K562 (cell line): Measurements from ENCODE around the gene LGALS3. TPM values are rescaled to one million over a fixed set of nuclear protein-coding genes. Genes with fewer than 3 reads are reported as not detected.

Source experiments
- ATAC-seq: fragments of 200-7000 bp; cut with Tn5 transposase; 3 replicates; pipeline ENCODE4 v1.9.1; 2020; ENCODE audit warnings: moderate library complexity
- BruUV-seq: library from RNA; stranded (reverse); fragments of 400-500 nt; replicated peaks from 2 replicates; lab custom pipeline; 2021; lab: Mats Ljungman, UMichigan
- CTCF ChIA-PET: fragments of 300-600 bp; formaldehyde crosslinking; extraction: SDS; loops from one replicate; lab custom pipeline; 2021; ENCODE audit warnings: low intra/inter-chr PET ratio; lab: Yijun Ruan, JAX
- POLR2A ChIA-PET: fragments of 300-600, 350-650 bp; sonication (Branson Sonifier 250); formaldehyde crosslinking; extraction: SDS; loops from one replicate; lab custom pipeline; 2021; ENCODE audit warnings: antibody characterized with exemption, inconsistent platforms; lab: Yijun Ruan, JAX
- DNase-seq, 4 experiments: peaks; one replicate each; pipeline versions ENCODE4 v3.0.0 to v3.0.0-alpha.2; 2011 to 2018; ENCODE audit warnings: low spot score in 3 of 4, mixed read lengths in 3 of 4; ENCODE audit errors: extremely low read depth in 1 of 4
- FAIRE-seq: peaks from 2 replicates; lab custom pipeline; 2011; peaks lifted over from hg19 to GRCh38; lab: Jason Lieb, UNC
- H2AFZ ChIP-seq: 2 replicates; pipeline ENCODE4 v1.6.0; 2011; ENCODE audit warnings: low read depth, low read length, control low read depth, inconsistent platforms
- H3K27ac ChIP-seq: fragments of 200-600 bp; 3 replicates; pipeline ENCODE4 v1.8.0; 2011; ENCODE audit warnings: low read depth, mild to moderate bottlenecking, control low read depth, inconsistent platforms, low read length, moderate library complexity, mixed read lengths; ENCODE audit errors: extremely low read depth
- H3K27me3 ChIP-seq, 2 experiments: fragments of 300-600 bp in 1 of 2; 2 replicates in 1 of 2; 3 replicates in 1 of 2; pipeline versions ENCODE4 v1.6.0 to v1.8.0; 2011; ENCODE audit warnings: inconsistent platforms in 2 of 2, low read length in 2 of 2, mild to moderate bottlenecking in 1 of 2, mixed read lengths in 1 of 2, moderate library complexity in 1 of 2; ENCODE audit not compliant: control insufficient read depth in 2 of 2, insufficient read depth in 2 of 2
- H3K36me3 ChIP-seq: fragments of 300-600 bp; 3 replicates; pipeline ENCODE4 v1.8.0; 2011; ENCODE audit warnings: mild to moderate bottlenecking, low read length, inconsistent platforms; ENCODE audit not compliant: control insufficient read depth, insufficient read depth
- H3K4me1 ChIP-seq, 2 experiments: fragments of 200-600 bp in 1 of 2; replicated peaks in 1 of 2; 2 replicates in 1 of 2; 3 replicates in 1 of 2; pipeline versions ENCODE4 v1.5.1 to v1.8.0; 2011; ENCODE audit warnings: inconsistent platforms in 2 of 2, low read length in 2 of 2, mild to moderate bottlenecking in 1 of 2, mixed read lengths in 1 of 2, moderate library complexity in 1 of 2; ENCODE audit not compliant: control insufficient read depth in 2 of 2, insufficient read depth in 2 of 2
- H3K4me2 ChIP-seq: 2 replicates; pipeline ENCODE4 v1.6.1; 2011; ENCODE audit warnings: low read length, control low read depth, inconsistent platforms, mixed read lengths; ENCODE audit not compliant: insufficient read depth
- H3K4me3 ChIP-seq: fragments of 200-600 bp; sonication (generic), shearing (Covaris generic); 2 replicates; pipeline ENCODE4 v1.5.1; 2016; ENCODE audit warnings: control low read depth, inconsistent platforms
- H3K79me2 ChIP-seq: fragments of 200-600 bp; 3 replicates; pipeline ENCODE4 v1.8.0; 2011; ENCODE audit warnings: low read length, inconsistent platforms; ENCODE audit not compliant: control insufficient read depth, insufficient read depth
- H3K9ac ChIP-seq, 2 experiments: 2 replicates each; pipeline versions ENCODE4 v1.6.0 to v1.6.1; 2011; ENCODE audit warnings: low read depth in 2 of 2, low read length in 2 of 2, control low read depth in 1 of 2, inconsistent platforms in 1 of 2, mild to moderate bottlenecking in 1 of 2, mixed read lengths in 1 of 2; ENCODE audit not compliant: insufficient read depth in 1 of 2
- H3K9me1 ChIP-seq: one replicate; pipeline ENCODE4 v1.6.0; 2011; ENCODE audit warnings: inconsistent platforms, mild to moderate bottlenecking, low read length, moderate library complexity; ENCODE audit not compliant: control insufficient read depth, insufficient read depth
- H3K9me3 ChIP-seq: replicated peaks from 2 replicates; pipeline ENCODE4 v1.5.1; 2011; ENCODE audit warnings: low read depth, low read length, inconsistent platforms; ENCODE audit not compliant: control insufficient read depth, insufficient read depth
- H4K20me1 ChIP-seq: replicated peaks from 2 replicates; pipeline ENCODE4 v1.6.1; 2011; ENCODE audit warnings: low read length, inconsistent platforms, mixed read lengths; ENCODE audit not compliant: control insufficient read depth, insufficient read depth
- ARID2 ChIP-seq: fragments of 450-650 bp; IDR thresholded peaks from 2 replicates; pipeline ENCODE4 v1.6.1; 2017; ENCODE audit warnings: antibody characterized with exemption, mild to moderate bottlenecking
- CAMTA2 ChIP-seq: fragments of 250-450 bp; sonication (Bioruptor Pico); conservative IDR thresholded peaks from 2 replicates; pipeline ENCODE4 v1.5.1; 2022
- CHD4 ChIP-seq: fragments of 200-600 bp; sonication (generic); IDR thresholded peaks from 3 replicates; pipeline ENCODE4 v1.6.1; 2012; ENCODE audit warnings: low read depth, mild to moderate bottlenecking, mixed read lengths, low read length, inconsistent platforms; ENCODE audit not compliant: insufficient read depth, insufficient replicate concordance, poor library complexity, severe bottlenecking
- HNRNPK ChIP-seq: fragments of 200-400 bp; formaldehyde crosslinking; IDR thresholded peaks from one replicate; pipeline ENCODE4 v1.6.1; 2018; ENCODE audit warnings: mild to moderate bottlenecking, low read depth, low read length; ENCODE audit not compliant: poor library complexity, severe bottlenecking
- LEF1 ChIP-seq: fragments of 450-650 bp; IDR thresholded peaks from 2 replicates; pipeline ENCODE4 v1.6.1; 2016; ENCODE audit warnings: mild to moderate bottlenecking
- WGBS: fragments of 100-300 bp; shearing (Covaris generic); methylation state at CpG from one replicate; pipeline ENCODE4 v1.1.6; 2016; ENCODE audit warnings: low coverage, mixed read lengths; ENCODE audit not compliant: insufficient coverage; ENCODE audit errors: missing lambda C conversion rate; 5-methylcytosine and 5-hydroxymethylcytosine counted together
- in situ Hi-C: fragments of 300-500 bp; cut with MboI; formaldehyde crosslinking; loops from 4 replicates; pipeline ENCODE4 v1.15.0; 2018; ENCODE audit warnings: inconsistent platforms, mixed read lengths
- intact Hi-C: fragments of 100-400 bp; cut with micrococcal nuclease; formaldehyde crosslinking; loops from 2 replicates; pipeline ENCODE4 v1.14.2; 2022
- polyA plus RNA-seq, 8 experiments: library from polyadenylated mRNA; depleted of rRNA in 4 of 8; stranded (reverse) in 5 of 8; unstranded in 3 of 8; fragments of >200 nt; fragmentation: Nextera tagmentation in 2 of 8; fragmentation: Illumina TruSeq in 1 of 8; extraction: Ambion mirVana in 2 of 8; extraction: Trizol in 1 of 8; gene quantifications; 2 replicates each; pipeline versions ENCODE4 v1.2.1 to v1.2.3, GENCODE V29; 2011 to 2014; ENCODE audit warnings: inconsistent platforms in 1 of 8, missing spikeins in 1 of 8
- total RNA-seq, 7 experiments: library from RNA; depleted of rRNA in 6 of 7; stranded (reverse); fragments of >200 nt in 6 of 7; fragmentation: Illumina TruSeq in 2 of 7; extraction: Trizol in 2 of 7; gene quantifications; 2 replicates each; pipeline versions ENCODE4 v1.2.1 to v1.2.3, GENCODE V29; 2011 to 2021; ENCODE audit warnings: low replicate concordance in 1 of 7
- TF ChIP-seq, protein P1 (sequence below), 2 experiments: fragments of 200-800 bp in 1 of 2; sonication (Bioruptor generic) in 1 of 2; sonication (generic) in 1 of 2; formaldehyde crosslinking in 1 of 2; IDR thresholded peaks in 1 of 2; conservative IDR thresholded peaks in 1 of 2; 2 replicates each; pipeline versions ENCODE4 v1.5.0 to v1.6.1; 2016 to 2020; ENCODE audit warnings: missing compliant biosample characterization in 1 of 2, missing genetic modification characterization in 1 of 2, missing genetic modification reagents in 1 of 2
- TF ChIP-seq, protein P2 (sequence below), 3 experiments: fragments of 200-800 bp in 1 of 3; fragments of 250-450 bp in 1 of 3; fragments of 450-650 bp in 1 of 3; sonication (Bioruptor Pico) in 1 of 3; sonication (Bioruptor generic) in 1 of 3; formaldehyde crosslinking in 1 of 3; IDR thresholded peaks; 2 replicates each; pipeline versions ENCODE4 v1.6.1 to v1.8.0; 2016 to 2022; ENCODE audit warnings: mild to moderate bottlenecking in 2 of 3, missing genetic modification characterization in 2 of 3, missing compliant biosample characterization in 1 of 3, moderate library complexity in 1 of 3
- TF ChIP-seq, protein P3 (sequence below): fragments of 250-450 bp; sonication (Bioruptor Pico); IDR thresholded peaks from 2 replicates; pipeline ENCODE4 v1.4.0; 2020; ENCODE audit warnings: mild to moderate bottlenecking, moderate library complexity

The LGALS3 gene
- total and polyA plus RNA-seq, 9 of the 15 experiments (the other 6 are each of a cell fraction or from before 2014, with no cell fraction given): 0.04 to 1.9 (median 1.1) TPM

DNA sequence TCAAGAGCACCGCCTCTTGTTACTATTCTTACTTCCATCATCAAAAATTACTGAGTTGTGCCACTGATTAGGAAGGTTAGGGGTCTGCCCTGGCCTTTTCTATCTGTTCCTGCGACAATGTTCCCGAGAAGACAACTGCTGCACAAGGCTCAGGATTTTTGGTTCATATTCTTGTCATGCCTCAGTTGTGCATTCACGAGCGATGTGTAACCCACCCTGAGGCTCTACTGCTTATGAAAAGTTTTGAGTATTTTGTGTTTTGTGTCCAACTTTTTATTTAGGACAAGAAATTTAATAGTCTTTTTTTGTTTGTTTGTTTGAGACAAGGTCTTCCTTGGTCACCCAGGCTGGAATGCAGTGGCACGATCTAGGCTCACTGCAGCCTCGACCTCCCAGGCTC is 23.1 kb upstream of the LGALS3 start:
- no peaks in the 10 kb centered on the region for H3K9me1 ChIP-seq
- H3K36me3 ChIP-seq: peaks cover 5% of the 10 kb centered on the region; the same call in 1 of the 3 replicates
- H3K4me1 ChIP-seq: peaks cover 12 to 38% of the 10 kb centered on the region in 2 experiments
- DNase-seq (no peak), FAIRE-seq (no peak), ATAC-seq (no peak)
- no peak overlapping the region for H3K4me2 ChIP-seq
- WGBS: 87% methylated on average over 7 of the region's 7 CpGs
- H3K9me3 ChIP-seq: peaks cover 13% of the 10 kb centered on the region
- H3K79me2 ChIP-seq: no peaks in the 10 kb centered on the region
- POLR2A ChIA-PET: no interaction called here
- H3K4me3 ChIP-seq: no peak overlapping the region
- in situ Hi-C loops: no loop called here
- no peaks in the 10 kb centered on the region for H3K27me3 ChIP-seq
- H3K27ac ChIP-seq: no peak overlapping the region
- CTCF ChIA-PET: no interaction called here
- no peak overlapping the region for H3K9ac ChIP-seq
- no TSS peak for BruUV-seq
- H4K20me1 ChIP-seq: no peaks in the 10 kb centered on the region
- no peak overlapping the region for H2AFZ ChIP-seq
- intact Hi-C loops: no loop called here
- TF ChIP-seq, protein P1, sequence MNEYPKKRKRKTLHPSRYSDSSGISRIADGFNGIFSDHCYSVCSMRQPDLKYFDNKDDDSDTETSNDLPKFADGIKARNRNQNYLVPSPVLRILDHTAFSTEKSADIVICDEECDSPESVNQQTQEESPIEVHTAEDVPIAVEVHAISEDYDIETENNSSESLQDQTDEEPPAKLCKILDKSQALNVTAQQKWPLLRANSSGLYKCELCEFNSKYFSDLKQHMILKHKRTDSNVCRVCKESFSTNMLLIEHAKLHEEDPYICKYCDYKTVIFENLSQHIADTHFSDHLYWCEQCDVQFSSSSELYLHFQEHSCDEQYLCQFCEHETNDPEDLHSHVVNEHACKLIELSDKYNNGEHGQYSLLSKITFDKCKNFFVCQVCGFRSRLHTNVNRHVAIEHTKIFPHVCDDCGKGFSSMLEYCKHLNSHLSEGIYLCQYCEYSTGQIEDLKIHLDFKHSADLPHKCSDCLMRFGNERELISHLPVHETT (CRISPR knock-in tag; conservative IDR thresholded peaks at IDR 0.05 in 1 of 2, IDR thresholded peaks at IDR 0.05 in 1 of 2): no peak
- TF ChIP-seq, protein P2, sequence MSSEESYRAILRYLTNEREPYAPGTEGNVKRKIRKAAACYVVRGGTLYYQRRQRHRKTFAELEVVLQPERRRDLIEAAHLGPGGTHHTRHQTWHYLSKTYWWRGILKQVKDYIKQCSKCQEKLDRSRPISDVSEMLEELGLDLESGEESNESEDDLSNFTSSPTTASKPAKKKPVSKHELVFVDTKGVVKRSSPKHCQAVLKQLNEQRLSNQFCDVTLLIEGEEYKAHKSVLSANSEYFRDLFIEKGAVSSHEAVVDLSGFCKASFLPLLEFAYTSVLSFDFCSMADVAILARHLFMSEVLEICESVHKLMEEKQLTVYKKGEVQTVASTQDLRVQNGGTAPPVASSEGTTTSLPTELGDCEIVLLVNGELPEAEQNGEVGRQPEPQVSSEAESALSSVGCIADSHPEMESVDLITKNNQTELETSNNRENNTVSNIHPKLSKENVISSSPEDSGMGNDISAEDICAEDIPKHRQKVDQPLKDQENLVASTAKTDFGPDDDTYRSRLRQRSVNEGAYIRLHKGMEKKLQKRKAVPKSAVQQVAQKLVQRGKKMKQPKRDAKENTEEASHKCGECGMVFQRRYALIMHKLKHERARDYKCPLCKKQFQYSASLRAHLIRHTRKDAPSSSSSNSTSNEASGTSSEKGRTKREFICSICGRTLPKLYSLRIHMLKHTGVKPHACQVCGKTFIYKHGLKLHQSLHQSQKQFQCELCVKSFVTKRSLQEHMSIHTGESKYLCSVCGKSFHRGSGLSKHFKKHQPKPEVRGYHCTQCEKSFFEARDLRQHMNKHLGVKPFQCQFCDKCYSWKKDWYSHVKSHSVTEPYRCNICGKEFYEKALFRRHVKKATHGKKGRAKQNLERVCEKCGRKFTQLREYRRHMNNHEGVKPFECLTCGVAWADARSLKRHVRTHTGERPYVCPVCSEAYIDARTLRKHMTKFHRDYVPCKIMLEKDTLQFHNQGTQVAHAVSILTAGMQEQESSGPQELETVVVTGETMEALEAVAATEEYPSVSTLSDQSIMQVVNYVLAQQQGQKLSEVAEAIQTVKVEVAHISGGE (CRISPR knock-in tag; IDR thresholded peaks at IDR 0.05): no peak
- TF ChIP-seq ARID2: no peak
- TF ChIP-seq, protein P3, sequence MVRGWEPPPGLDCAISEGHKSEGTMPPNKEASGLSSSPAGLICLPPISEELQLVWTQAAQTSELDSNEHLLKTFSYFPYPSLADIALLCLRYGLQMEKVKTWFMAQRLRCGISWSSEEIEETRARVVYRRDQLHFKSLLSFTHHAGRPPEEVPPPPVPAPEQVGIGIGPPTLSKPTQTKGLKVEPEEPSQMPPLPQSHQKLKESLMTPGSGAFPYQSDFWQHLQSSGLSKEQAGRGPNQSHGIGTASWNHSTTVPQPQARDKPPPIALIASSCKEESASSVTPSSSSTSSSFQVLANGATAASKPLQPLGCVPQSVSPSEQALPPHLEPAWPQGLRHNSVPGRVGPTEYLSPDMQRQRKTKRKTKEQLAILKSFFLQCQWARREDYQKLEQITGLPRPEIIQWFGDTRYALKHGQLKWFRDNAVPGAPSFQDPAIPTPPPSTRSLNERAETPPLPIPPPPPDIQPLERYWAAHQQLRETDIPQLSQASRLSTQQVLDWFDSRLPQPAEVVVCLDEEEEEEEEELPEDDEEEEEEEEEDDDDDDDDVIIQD (CRISPR knock-in tag): no peak
- TF ChIP-seq CAMTA2 (CRISPR knock-in tag): no peak
- TF ChIP-seq LEF1: no peak
- TF ChIP-seq CHD4: no peak
- TF ChIP-seq HNRNPK: no peak
